DOHH2 (cell line): Measurements from ENCODE around the gene TMEM131.

ENCODE experiments used
- H3F3A ChIP-seq: fragments of 200-600 bp; sonication (generic), shearing (Covaris generic); 2 replicates; pipeline ENCODE4 v1.6.0; 2016; ENCODE audit warnings: antibody characterized with exemption, mild to moderate bottlenecking; ENCODE audit not compliant: control insufficient read depth, insufficient read depth
- H3K27ac ChIP-seq: fragments of 200-600 bp; sonication (generic); 2 replicates; pipeline ENCODE4 v1.5.1; 2014; ENCODE audit warnings: low read depth, mild to moderate bottlenecking, low read length, moderate library complexity
- H3K27me3 ChIP-seq: fragments of 200-600 bp; sonication (generic); 2 replicates; pipeline ENCODE4 v1.6.1; 2014; ENCODE audit warnings: mild to moderate bottlenecking, low read length, mixed read lengths; ENCODE audit not compliant: control insufficient read depth
- H3K36me3 ChIP-seq: fragments of 200-600 bp; sonication (generic); 2 replicates; pipeline ENCODE4 v1.6.1; 2014; ENCODE audit warnings: mild to moderate bottlenecking, low read length, moderate library complexity, mixed read lengths; ENCODE audit not compliant: control insufficient read depth
- H3K4me1 ChIP-seq: fragments of 200-600 bp; sonication (generic); 2 replicates; pipeline ENCODE4 v1.6.1; 2014; ENCODE audit warnings: mild to moderate bottlenecking, low read length, mixed read lengths; ENCODE audit not compliant: control insufficient read depth
- H3K4me2 ChIP-seq: fragments of 200-600 bp; sonication (generic); 2 replicates; pipeline ENCODE4 v1.6.0; 2014; ENCODE audit warnings: mild to moderate bottlenecking, low read length, moderate library complexity
- H3K4me3 ChIP-seq: fragments of 200-600 bp; sonication (generic); 2 replicates; pipeline ENCODE4 v1.5.1; 2014; ENCODE audit warnings: mild to moderate bottlenecking, low read length, mixed read lengths
- H3K79me2 ChIP-seq: fragments of 200-600 bp; sonication (generic); 2 replicates; pipeline ENCODE4 v1.6.1; 2014; ENCODE audit warnings: mild to moderate bottlenecking, low read length, mixed read lengths; ENCODE audit not compliant: control insufficient read depth
- H3K9me2 ChIP-seq: fragments of 200-600 bp; sonication (generic); replicated peaks from 2 replicates; pipeline ENCODE4 v1.6.1; 2014; ENCODE audit warnings: mild to moderate bottlenecking, low read length, mixed read lengths; ENCODE audit not compliant: control insufficient read depth
- H3K9me3 ChIP-seq: fragments of 200-600 bp; sonication (generic); 2 replicates; pipeline ENCODE4 v1.6.1; 2014; ENCODE audit warnings: antibody characterized with exemption, low read length, mixed read lengths; ENCODE audit not compliant: control insufficient read depth, insufficient read depth
- H4K20me1 ChIP-seq: fragments of 200-600 bp; sonication (generic); 2 replicates; pipeline ENCODE4 v1.6.0; 2014; ENCODE audit warnings: low read depth, mild to moderate bottlenecking, antibody characterized with exemption, low read length, moderate library complexity; ENCODE audit not compliant: control insufficient read depth, insufficient read depth
- CTCF ChIP-seq: fragments of 200-600 bp; sonication (generic); IDR thresholded peaks from one replicate; pipeline ENCODE4 v1.5.1; 2014; ENCODE audit warnings: antibody characterized with exemption, mild to moderate bottlenecking, low read depth, low read length; ENCODE audit not compliant: poor library complexity, severe bottlenecking
- EZH2phosphoT487 ChIP-seq: fragments of 200-600 bp; sonication (generic); IDR thresholded peaks from 2 replicates; pipeline ENCODE4 v1.6.1; 2017; ENCODE audit warnings: borderline replicate concordance, mild to moderate bottlenecking, antibody characterized with exemption, low read length, moderate library complexity, mixed read lengths

The TMEM131 gene

GRCh38 chr2:97752342-97753334 lies 243.1 kb downstream of the TMEM131 start:
- no peaks in the 10 kb centered on the region for H3K9me3 ChIP-seq

GRCh38 chr2:97751752-97752151 lies 244.0 kb downstream of the TMEM131 start:
- no peaks in the 10 kb centered on the region for H3K9me3 ChIP-seq
- no peaks in the 10 kb centered on the region for H3K27me3 ChIP-seq
- peaks cover 31% of the 10 kb centered on the region for H3K36me3 ChIP-seq
- no peak for TF ChIP-seq EZH2phosphoT487
- TF ChIP-seq CTCF, result no peak
- no peaks in the 10 kb centered on the region for H4K20me1 ChIP-seq
- no peak overlapping the region for H3K27ac ChIP-seq
- H3K4me2 ChIP-seq, result no peak overlapping the region
- no peaks in the 10 kb centered on the region for H3K79me2 ChIP-seq
- H3F3A ChIP-seq, result peaks cover 4% of the 10 kb centered on the region; the same call in 1 of the 2 replicates
- H3K4me1 ChIP-seq, result peaks cover 23% of the 10 kb centered on the region
- no peak overlapping the region for H3K4me3 ChIP-seq
- H3K9me2 ChIP-seq, result no peaks in the 10 kb centered on the region

More at GRCh38 chr2:97752342-97753334, 243.1 kb downstream of the TMEM131 start:
- Histone ChIP-seq H3K27me3 (no peaks in the 10 kb centered on the region), H3K36me3 (peaks cover 37% of the 10 kb centered on the region), H3K9me2 (no peaks in the 10 kb centered on the region), H3K79me2 (no peaks in the 10 kb centered on the region), H3K4me3 (no peak overlapping the region), H4K20me1 (no peaks in the 10 kb centered on the region), H3F3A (peaks cover 4% of the 10 kb centered on the region; the same call in 1 of the 2 replicates), H3K4me2 (no peak overlapping the region), H3K27ac (no peak overlapping the region), H3K4me1 (peaks cover 16% of the 10 kb centered on the region)
- TF ChIP-seq EZH2phosphoT487 (no peak), CTCF (no peak)

GRCh38 chr2:97750017-97750416 lies 245.7 kb downstream of the TMEM131 start:
- Histone ChIP-seq H3K4me1 (peaks cover 32% of the 10 kb centered on the region), H3K36me3 (peaks cover 14% of the 10 kb centered on the region), H3K27ac (no peak overlapping the region), H3K27me3 (no peaks in the 10 kb centered on the region), H4K20me1 (no peaks in the 10 kb centered on the region), H3K9me3 (no peaks in the 10 kb centered on the region), H3K4me3 (no peak overlapping the region), H3K79me2 (no peaks in the 10 kb centered on the region), H3K9me2 (no peaks in the 10 kb centered on the region), H3F3A (peaks cover 4% of the 10 kb centered on the region; the same call in 1 of the 2 replicates), H3K4me2 (no peak overlapping the region)
- TF ChIP-seq EZH2phosphoT487 (no peak), CTCF (no peak)
